Hippocampal formation (tissue), 2 donors: ENCODE measurements around the gene FANK1.
"Not testable (repeated sequence)": the region's sequence is repeated elsewhere in the genome, so short reads cannot be mapped to it uniquely, and the experiment has no call there.

Source experiments
- DNase-seq, 2 donors: peaks; one replicate each; lab custom pipeline; 2025; lab: John Stamatoyannopoulos, UW

Gene FANK1

GRCh38 chr10:125928928-125929585 is 32.7 kb downstream of the FANK1 start:
- DNase-seq, result no peak

GRCh38 chr10:125929618-125930017 is 33.3 kb downstream of the FANK1 start:
- no peak for DNase-seq

GRCh38 chr10:125933693-125934092 is 37.3 kb downstream of the FANK1 start:
- no peak for DNase-seq

DNA sequence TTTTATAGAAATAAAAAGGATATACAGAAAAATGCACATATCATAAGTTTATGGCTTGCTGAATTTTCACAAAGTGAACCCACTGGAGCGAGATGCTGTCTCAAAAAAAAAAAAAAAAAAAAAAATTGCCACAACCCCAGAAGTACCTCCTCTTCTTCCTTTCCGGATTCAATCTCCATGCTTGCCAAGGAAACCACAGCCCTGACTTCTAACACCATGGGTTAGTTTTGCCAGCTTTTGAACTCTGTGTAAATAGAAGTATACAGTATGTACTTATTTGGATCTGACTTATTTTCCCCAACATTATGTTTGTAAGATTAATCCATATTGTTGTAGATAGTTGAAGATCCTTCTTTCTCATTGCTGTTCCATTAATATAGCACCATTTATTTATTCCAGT is 40.0 kb downstream of the FANK1 start:
- DNase-seq, result no peak

- DNase-seq, result no peak
Measured at GRCh38 chr10:125940515-125940914, 44.2 kb downstream of the FANK1 start.

- DNase-seq, result no peak
Measured at GRCh38 chr10:125951290-125951689, 54.9 kb downstream of the FANK1 start.

DNA sequence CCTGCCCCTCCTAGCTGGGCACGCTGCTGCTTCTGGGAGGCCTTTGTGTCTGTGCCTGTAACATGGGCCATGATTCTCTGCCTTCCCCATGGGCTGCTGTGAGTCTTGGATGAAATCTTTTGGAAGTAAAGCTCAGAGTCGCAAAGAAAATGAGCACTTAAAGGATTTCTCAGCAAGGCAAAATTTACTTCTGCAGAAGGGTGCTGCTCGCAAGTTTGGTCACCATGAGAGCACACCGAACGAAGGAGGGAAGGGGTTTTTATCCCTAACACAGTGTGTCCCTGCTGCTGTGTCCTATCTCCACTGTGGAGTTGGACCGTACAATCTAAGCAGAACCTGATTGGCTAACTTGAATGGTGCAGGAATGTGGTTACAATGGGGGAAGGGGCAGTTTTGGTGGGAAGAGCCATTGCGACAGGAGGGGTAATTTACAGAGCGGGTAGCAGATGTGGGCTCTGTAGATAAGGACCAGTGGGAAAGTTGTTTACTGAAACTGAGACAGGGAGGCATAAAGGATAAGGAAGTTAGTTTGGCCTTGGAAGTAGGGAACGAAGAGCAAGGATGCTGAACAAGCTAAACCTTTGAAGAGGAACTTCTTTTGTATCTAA is 57.5 kb downstream of the FANK1 start:
- DNase-seq, result no peak

- DNase-seq, result no peak
Measured at GRCh38 chr10:125955766-125956165, 59.4 kb downstream of the FANK1 start.

DNA sequence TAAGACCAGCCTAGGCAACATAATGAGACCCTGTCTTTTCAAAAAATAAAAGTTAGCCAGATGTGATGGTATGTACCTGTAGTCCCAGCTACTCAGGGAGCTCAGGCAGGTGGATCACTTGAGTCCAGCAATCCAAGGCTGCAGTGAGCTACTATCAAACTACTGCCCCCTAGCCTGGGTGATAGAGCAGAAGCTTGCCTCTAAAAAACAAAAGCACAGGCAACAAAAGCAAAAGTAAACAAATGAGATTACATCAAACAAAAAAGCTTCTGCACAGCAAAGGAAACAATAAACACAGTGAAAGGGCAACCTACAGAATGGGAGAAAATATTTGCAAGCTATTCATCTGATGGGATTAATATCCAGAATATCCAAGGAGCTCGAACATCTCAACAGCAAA is 65.4 kb downstream of the FANK1 start:
- no peak for DNase-seq

- no peak for DNase-seq
Measured at GRCh38 chr10:125962200-125962599, 65.8 kb downstream of the FANK1 start.

DNA sequence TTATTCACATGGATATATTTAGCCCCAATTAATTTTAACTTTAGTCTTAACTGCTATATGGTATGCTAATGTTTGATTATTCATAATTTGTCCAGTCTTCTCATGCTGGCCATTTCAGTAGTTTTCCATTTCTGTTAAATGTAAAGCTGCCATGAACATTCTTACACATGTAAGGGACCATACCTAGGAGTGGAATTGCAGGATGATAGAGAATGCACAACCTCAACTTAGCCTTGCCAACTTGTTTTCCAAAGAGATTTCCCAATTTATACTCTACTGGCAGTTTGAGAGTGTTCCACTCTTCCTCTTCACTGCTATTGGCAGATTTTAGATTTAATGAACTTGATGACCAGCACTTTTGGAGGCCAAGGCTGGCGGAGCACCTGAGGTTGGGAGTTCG is 68.2 kb downstream of the FANK1 start:
- DNase-seq, result no peak

DNA sequence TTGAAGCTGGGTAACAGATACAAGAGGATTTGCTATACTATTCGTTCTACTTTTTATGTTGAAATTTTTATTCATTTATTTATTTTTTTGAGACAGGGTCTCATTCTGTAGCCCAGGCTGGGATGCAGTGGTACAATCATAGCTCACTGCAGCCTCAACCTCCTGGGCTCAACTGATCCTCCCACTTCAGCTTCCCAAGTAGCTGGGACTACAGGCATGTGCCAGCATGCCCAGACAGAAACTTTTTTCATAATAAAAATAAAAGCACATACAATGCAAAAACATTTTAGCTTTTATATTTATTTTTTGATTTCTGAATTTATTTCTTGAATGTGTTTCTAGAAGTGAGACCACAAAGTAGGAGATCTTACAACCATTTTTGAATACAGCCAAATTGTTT is 71.2 kb downstream of the FANK1 start:
- no peak for DNase-seq

- DNase-seq, result not testable (repeated sequence)
Measured at GRCh38 chr10:125970077-125970630, 73.8 kb downstream of the FANK1 start.

- no peak for DNase-seq
Measured at GRCh38 chr10:125976960-125977605, 80.7 kb downstream of the FANK1 start.

GRCh38 chr10:125979976-125980375 is 83.6 kb downstream of the FANK1 start:
- no peak for DNase-seq

GRCh38 chr10:125980521-125981035 is 84.2 kb downstream of the FANK1 start:
- DNase-seq, result no peak

DNA sequence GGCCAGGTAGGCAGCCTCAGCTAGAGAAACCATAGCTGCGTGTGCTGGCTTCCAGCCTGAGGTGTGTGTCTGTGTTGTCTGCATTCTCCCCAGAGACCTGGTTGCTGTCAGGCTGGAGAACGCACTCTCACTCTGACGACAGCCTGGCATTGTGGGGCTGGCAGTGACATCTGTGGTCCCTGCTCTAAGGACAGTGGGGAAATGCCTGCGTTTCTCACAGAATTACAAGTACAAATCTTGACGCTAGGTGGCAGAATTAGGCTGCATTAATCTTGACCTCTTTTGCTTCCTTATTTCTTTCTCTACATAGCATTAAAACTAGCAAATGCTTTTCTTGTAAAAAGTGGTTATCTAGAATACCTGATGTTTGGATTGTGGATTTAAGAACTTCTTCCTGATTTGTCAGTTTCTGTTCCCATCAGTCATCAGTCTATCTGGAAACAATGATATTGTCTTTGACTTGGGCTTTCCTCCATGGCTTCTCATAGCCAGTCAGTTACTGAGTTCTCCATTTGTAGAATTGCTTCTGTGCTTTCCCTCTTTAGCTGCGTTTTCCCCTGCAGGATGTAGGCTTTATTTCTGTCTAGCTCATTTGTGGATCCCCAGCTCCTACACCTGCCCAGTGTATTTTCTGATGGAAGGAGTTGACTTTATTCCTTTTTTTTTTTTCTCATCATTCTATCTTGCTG is 86.0 kb downstream of the FANK1 start:
- peak in 1 of 2 donors; percentile 79 for DNase-seq

- DNase-seq, result no peak
Measured at GRCh38 chr10:125983161-125983560, 86.8 kb downstream of the FANK1 start.

DNA sequence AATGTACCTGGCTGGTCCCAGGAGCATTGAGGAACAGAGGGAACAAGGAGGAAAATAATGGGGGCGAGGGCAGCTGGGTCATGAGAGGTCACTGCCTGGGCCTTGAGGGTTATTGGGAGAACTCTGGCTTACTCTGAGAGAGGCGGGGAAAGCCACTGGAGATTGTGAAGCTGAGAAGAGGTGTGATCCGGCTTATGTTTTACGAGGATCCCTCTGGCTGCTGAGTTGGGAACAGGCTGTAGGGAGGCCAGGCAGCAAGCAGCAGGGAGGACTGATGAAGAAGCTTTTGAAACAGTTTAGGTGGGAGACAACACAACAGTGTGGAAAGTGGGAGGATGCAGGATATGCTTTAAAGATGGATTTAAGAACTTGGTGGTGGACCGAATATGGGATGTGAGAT is 87.3 kb downstream of the FANK1 start:
- DNase-seq, result no peak

GRCh38 chr10:125984346-125984745 is 88.0 kb downstream of the FANK1 start:
- no peak for DNase-seq

DNA sequence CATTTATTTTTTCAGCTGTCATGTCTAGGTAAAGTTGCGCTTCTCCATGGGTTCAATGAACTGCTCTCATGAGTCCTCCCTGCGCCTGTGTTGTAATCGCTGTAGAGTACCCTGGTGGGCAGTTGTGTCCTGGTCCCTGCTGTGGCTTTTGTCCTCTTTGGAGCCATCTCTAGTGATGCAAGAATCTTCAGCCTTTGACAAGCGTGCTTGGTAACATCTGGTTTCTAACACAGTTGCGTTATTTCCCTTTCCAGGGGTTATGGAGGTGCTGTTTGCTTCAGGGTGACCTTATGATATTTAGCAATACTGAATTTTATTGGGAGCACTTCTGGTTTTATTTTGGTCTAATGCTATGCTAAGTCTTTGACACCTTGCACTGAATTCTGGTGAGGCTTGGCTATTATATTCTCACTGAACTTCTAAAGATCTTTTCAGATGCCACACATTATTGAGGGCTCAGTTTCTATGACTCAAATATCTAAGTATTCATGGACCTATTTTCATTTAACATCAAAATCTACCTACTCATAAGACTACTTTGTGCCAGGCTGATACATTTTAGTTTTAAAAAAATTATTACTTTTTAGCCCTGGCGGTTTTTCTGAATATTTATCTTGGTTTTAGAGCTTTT is 88.6 kb downstream of the FANK1 start:
- DNase-seq, result no peak
